HG02870 (cell line): ENCODE results near the gene C15orf39.
"Not testable (repeated sequence)": the region's sequence is repeated elsewhere in the genome, so short reads cannot be mapped to it uniquely, and the experiment has no call there.

Experiments
- ATAC-seq: cut with Tn5 transposase; IDR thresholded peaks from one replicate; pipeline ENCODE4 v1.9.1; 2021; ENCODE audit warnings: mild to moderate bottlenecking, moderate library complexity; ENCODE audit not compliant: unreplicated experiment

C15orf39 gene

GRCh38 chr15:75258620-75259343, 57.1 kb downstream of the C15orf39 start:
- not testable (repeated sequence) for ATAC-seq

DNA sequence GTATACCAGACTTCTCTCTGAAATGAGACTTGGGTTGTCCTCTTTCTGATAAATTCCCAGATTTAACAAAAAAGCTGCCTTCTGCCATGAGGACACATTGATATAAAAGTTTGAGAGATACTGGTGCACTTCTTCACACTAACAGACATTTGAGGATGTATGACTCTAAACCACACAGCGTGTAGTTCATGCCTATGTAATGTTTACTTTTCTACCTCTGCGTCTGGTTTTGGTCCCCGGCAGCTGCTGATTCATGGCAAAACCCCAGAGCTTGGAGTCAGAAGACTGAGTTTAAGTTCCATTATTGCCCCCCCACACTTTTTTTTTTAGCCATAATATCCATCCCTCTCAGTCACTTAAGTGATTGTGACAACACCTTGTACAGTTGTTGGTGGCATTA, 58.2 kb downstream of the C15orf39 start:
- not testable (repeated sequence) for ATAC-seq
